ENCODE data around the gene EFHD1.

EFHD1 gene

DNA sequence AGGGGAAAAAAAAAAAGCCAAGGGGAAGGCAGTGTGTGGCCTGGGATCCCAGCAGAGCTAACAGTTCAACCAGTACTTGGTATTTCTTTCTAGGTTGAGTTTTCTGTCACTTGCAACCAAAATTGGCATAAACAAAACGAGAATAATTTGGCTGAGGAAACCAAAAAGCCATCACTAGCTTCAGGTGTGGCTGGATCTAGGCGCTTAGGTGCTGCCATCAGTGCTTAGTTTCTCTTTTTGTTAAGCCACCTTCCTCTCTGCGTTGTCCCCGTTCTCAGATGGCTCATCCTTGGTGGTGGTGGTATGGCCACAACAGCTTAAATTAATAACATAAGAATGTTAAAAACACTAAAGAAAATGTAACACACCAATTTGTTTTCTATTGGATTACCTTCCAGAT, 2.4 kb downstream of the EFHD1 start:
- no peak for DNase-seq (ENCODE audit: low spot score)
- no peak for TF ChIP-seq CTCF (conservative IDR thresholded peaks at IDR 0.05; ENCODE audit: low read depth)
- H3K27ac ChIP-seq: no peak overlapping the region
- ChIA-PET CTCF (no interaction called here), POLR2A (ENCODE audit: low non-redundant PET) (no interaction called here)

DNA sequence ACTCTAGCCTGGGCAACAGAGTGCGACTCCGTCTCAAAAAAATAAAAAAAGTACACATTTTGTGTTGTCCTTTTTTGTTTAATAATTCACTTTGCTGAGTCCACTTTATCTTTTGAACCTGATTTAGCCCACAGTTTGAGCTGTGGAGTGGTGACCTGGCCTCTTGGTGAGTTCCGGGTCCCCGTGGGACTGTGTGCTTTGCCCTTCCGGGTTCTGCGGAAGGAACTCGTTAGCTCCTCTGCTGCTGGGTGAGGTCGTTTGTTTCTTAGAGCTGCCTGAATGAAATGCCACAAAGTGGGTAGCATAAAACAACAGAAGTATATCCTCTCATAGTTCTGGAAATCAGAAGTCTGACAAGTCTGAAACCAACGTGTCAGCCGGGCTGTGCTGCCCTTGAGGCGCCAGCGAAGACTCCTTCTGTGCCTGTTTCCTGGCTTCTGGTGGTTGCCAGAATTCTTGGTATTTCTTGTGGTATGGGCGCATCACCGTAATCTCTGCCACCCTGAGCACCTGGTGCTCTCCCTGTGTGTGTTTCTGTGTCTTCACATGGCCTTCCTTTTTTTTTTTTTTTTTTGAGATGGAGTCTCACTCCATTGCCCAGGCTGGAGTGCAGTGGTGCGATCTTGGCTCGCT, 3.5 kb downstream of the EFHD1 start:
- DNase-seq (ENCODE audit: low spot score): no peak
- TF ChIP-seq CTCF (conservative IDR thresholded peaks at IDR 0.05; ENCODE audit: low read depth): no peak
- ChIA-PET CTCF (no interaction called here), POLR2A (ENCODE audit: low non-redundant PET) (no interaction called here)
- no peak overlapping the region for H3K27ac ChIP-seq

DNA sequence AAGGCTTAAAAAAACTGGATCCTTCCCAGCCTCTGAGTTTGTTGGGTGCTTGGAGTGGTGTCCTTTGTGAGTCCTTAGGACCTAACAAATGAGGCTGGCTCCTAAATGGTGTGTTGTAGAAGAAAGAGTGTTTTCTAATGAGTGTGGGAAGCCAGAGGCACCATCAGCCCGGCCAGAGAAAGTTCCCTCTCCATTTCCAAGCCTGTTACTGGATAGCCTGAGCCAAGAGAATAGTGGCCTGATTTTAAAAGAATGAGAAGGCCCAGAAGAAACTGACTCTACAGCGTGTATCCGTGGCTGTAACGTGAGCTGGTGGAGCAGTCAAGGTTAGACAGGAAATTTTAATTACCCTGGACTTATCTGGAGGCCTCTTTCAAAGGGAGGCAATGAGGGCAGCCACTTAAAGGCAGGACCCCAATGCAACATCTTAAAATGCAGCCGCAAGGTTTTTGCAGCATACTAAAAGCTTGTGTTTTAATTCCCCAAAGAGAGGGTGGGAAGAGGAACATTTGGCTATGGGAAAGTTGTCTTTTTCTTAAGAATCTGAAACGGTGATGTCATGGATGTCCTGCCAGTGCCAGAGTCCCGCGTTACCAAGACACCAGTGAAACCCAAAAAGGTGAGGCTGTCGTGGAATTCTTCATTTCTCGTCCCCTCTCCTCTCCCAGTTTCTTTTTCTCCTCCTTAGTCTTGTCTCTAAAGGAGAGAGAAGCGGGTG, 4.6 kb downstream of the EFHD1 start:
- TF ChIP-seq CTCF (conservative IDR thresholded peaks at IDR 0.05; ENCODE audit: low read depth): no peak
- ChIA-PET POLR2A (ENCODE audit: low non-redundant PET) (no interaction called here), CTCF (no interaction called here)
- H3K27ac ChIP-seq: no peak overlapping the region
- no peak for DNase-seq (ENCODE audit: low spot score)

GRCh38 chr2:232641153-232641848, 7.9 kb downstream of the EFHD1 start:
- no peak for TF ChIP-seq CTCF (conservative IDR thresholded peaks at IDR 0.05; ENCODE audit: low read depth)
- POLR2A ChIA-PET (ENCODE audit: low non-redundant PET): no interaction called here
- no peak overlapping the region for H3K27ac ChIP-seq
- CTCF ChIA-PET: no interaction called here
- DNase-seq (ENCODE audit: low spot score): no peak

DNA sequence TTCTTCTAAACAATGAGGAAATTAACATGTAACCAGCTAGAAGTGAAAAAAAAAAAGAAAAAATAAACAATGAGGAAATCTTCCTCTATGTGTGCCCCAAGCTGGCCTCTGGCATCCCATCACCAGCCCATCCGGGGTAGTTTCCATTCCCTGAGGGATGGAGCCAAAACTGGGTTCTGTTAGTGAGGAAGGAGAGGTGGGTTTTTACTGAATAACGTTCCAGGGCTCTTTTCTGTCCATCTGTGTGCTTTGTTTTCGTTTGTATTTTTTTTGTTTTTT, 9.7 kb downstream of the EFHD1 start:
- ChIA-PET CTCF (interaction anchor here (0.6 kb wide), 1 partner anchor 20 kb away, joined by 5 read pairs; no protein-coding TSS in a partner anchor), POLR2A (ENCODE audit: low non-redundant PET) (no interaction called here)
- no peak overlapping the region for H3K27ac ChIP-seq
- DNase-seq (ENCODE audit: low spot score): no peak
- TF ChIP-seq CTCF (conservative IDR thresholded peaks at IDR 0.05; ENCODE audit: low read depth): no peak

GRCh38 chr2:232643813-232644347, 10.5 kb downstream of the EFHD1 start:
- no peak for TF ChIP-seq CTCF (conservative IDR thresholded peaks at IDR 0.05; ENCODE audit: low read depth)
- DNase-seq (ENCODE audit: low spot score): no peak
- ChIA-PET POLR2A (ENCODE audit: low non-redundant PET) (no interaction called here), CTCF (interaction anchor here (0.6 to 0.7 kb wide), 2 partner anchors 10 to 23 kb away, joined by 4 to 7 read pairs; no protein-coding TSS in a partner anchor)
- H3K27ac ChIP-seq: no peak overlapping the region
